A673 (cell line): ENCODE results near the gene FPGS. TPM values are rescaled to one million over a fixed set of nuclear protein-coding genes. Genes with fewer than 3 reads are reported as not detected.

Experiments
- BruUV-seq: library from RNA; stranded (reverse); fragments of 400-500 nt; replicated peaks from 2 replicates; lab custom pipeline; 2021; lab: Mats Ljungman, UMichigan
- CTCF ChIA-PET: fragments of 300-600 bp; sonication (Branson Sonifier 250); formaldehyde crosslinking; loops from one replicate; lab custom pipeline; 2022; ENCODE audit warnings: antibody characterized with exemption; lab: Charles Lee
- POLR2A ChIA-PET: fragments of 300-600 bp; sonication (Branson Sonifier 250); formaldehyde crosslinking; loops from one replicate; lab custom pipeline; 2022; ENCODE audit warnings: antibody characterized with exemption; ENCODE audit not compliant: low non-redundant PET; lab: Charles Lee
- DNase-seq: peaks from one replicate; pipeline ENCODE4 v3.0.0-alpha.2; 2015; ENCODE audit warnings: low spot score
- H3K27ac ChIP-seq: fragments of 200-600 bp; sonication (generic); 2 replicates; pipeline ENCODE4 v1.5.1; 2016; ENCODE audit warnings: mixed run types, low read depth, mild to moderate bottlenecking, mixed read lengths, antibody characterized with exemption, low read length; ENCODE audit not compliant: poor library complexity, severe bottlenecking
- H3K27me3 ChIP-seq: fragments of 200-600 bp; sonication (generic); replicated peaks from 2 replicates; pipeline ENCODE4 v1.6.1; 2017; ENCODE audit warnings: mixed run types, low read depth, mild to moderate bottlenecking, mixed read lengths, antibody characterized with exemption, low read length; ENCODE audit not compliant: insufficient read depth, poor library complexity
- H3K36me3 ChIP-seq: fragments of 200-600 bp; sonication (generic); 2 replicates; pipeline ENCODE4 v1.6.1; 2016; ENCODE audit warnings: mixed run types, mild to moderate bottlenecking, mixed read lengths, antibody characterized with exemption, low read length; ENCODE audit not compliant: insufficient read depth, poor library complexity, severe bottlenecking
- H3K4me1 ChIP-seq: fragments of 200-600 bp; sonication (generic); 2 replicates; pipeline ENCODE4 v1.6.1; 2017; ENCODE audit warnings: mixed run types, mild to moderate bottlenecking, mixed read lengths, antibody characterized with exemption, low read length; ENCODE audit not compliant: insufficient read depth, poor library complexity, severe bottlenecking
- H3K4me3 ChIP-seq: fragments of 200-600 bp; sonication (generic); 2 replicates; pipeline ENCODE4 v1.5.1; 2016; ENCODE audit warnings: low read depth, mixed run types, mild to moderate bottlenecking, mixed read lengths, low read length; ENCODE audit not compliant: poor library complexity, severe bottlenecking
- H3K9me3 ChIP-seq: fragments of 200-600 bp; sonication (generic); 2 replicates; pipeline ENCODE4 v1.6.1; 2016; ENCODE audit warnings: mixed run types, low read depth, mild to moderate bottlenecking, mixed read lengths, antibody characterized with exemption, low read length; ENCODE audit not compliant: poor library complexity, severe bottlenecking
- CTCF ChIP-seq: fragments of 300-800, 200-600 bp; sonication (generic); conservative IDR thresholded peaks from 2 replicates; pipeline ENCODE4 v1.5.1; 2017; ENCODE audit warnings: low read depth, mild to moderate bottlenecking, antibody characterized with exemption, low read length, moderate library complexity, mixed read lengths
- EZH2 ChIP-seq: fragments of 200-600 bp; sonication (generic); IDR thresholded peaks from 2 replicates; pipeline ENCODE4 v1.6.1; 2017; ENCODE audit warnings: borderline replicate concordance, low read depth, mild to moderate bottlenecking, mixed read lengths, antibody characterized with exemption, low read length; ENCODE audit not compliant: poor library complexity, severe bottlenecking
- intact Hi-C: fragments of 100-400 bp; cut with micrococcal nuclease; formaldehyde crosslinking; loops from one replicate; pipeline ENCODE4 v1.10.0; 2022; ENCODE audit not compliant: unreplicated experiment
- total RNA-seq: library from RNA; stranded (reverse); gene quantifications from 2 replicates; pipeline ENCODE4 v1.2.3, GENCODE V29; 2021

FPGS gene
- total RNA-seq, 1 experiment from 2014 or later = 74.9 TPM

GRCh38 chr9:127781806-127782205 is 20.9 kb upstream of the FPGS start:
- Histone ChIP-seq H3K9me3 (no peaks in the 10 kb centered on the region), H3K27ac (no peak overlapping the region), H3K4me1 (no peaks in the 10 kb centered on the region), H3K27me3 (no peaks in the 10 kb centered on the region), H3K36me3 (no peaks in the 10 kb centered on the region), H3K4me3 (no peak overlapping the region)
- ChIA-PET CTCF (no interaction called here), POLR2A (no interaction called here)
- BruUV-seq = no TSS peak
- intact Hi-C loops = no loop called here
- TF ChIP-seq EZH2 (no peak), CTCF (no peak)
- no peak for DNase-seq

GRCh38 chr9:127783111-127784008 is 19.3 kb upstream of the FPGS start:
- Histone ChIP-seq H3K27me3 (no peaks in the 10 kb centered on the region), H3K27ac (no peak overlapping the region), H3K9me3 (no peaks in the 10 kb centered on the region), H3K4me3 (no peak overlapping the region), H3K36me3 (peaks cover 15% of the 10 kb centered on the region), H3K4me1 (peaks cover 6% of the 10 kb centered on the region)
- ChIA-PET CTCF (no interaction called here), POLR2A (no interaction called here)
- TF ChIP-seq CTCF (no peak), EZH2 (no peak)
- DNase-seq = no peak
- intact Hi-C loops = loop anchor here (2.0 kb wide), 1 partner anchor 193 kb away; no protein-coding TSS in a partner anchor
- BruUV-seq = no TSS peak

- peaks cover 6% of the 10 kb centered on the region for H3K4me1 ChIP-seq
- no peaks in the 10 kb centered on the region for H3K9me3 ChIP-seq
- H3K27ac ChIP-seq = peak overlapping the region; percentile 93
- intact Hi-C loops = loop anchor here (1.0 to 5.0 kb wide), 3 partner anchors 50 to 194 kb away; partner anchors contain the start of gene TOR2A
- POLR2A ChIA-PET = interaction anchor here (0.6 to 0.7 kb wide), 2 partner anchors 13 to 714 kb away, joined by 3 to 4 read pairs; no protein-coding TSS in a partner anchor
- CTCF ChIA-PET = interaction anchor here (1.6 kb wide), 1 partner anchor 51 kb away, joined by 5 read pairs; the partner anchor contains the start of gene TOR2A
- peaks cover 34% of the 10 kb centered on the region for H3K36me3 ChIP-seq
- H3K4me3 ChIP-seq = peak overlapping the region; percentile 77
- DNase-seq = peak; percentile 90
- no TSS peak for BruUV-seq
- TF ChIP-seq CTCF (peak; percentile 94), EZH2 (no peak)
- no peaks in the 10 kb centered on the region for H3K27me3 ChIP-seq
Observed at GRCh38 chr9:127785023-127785932, 17.4 kb upstream of the FPGS start.
